Left lung (tissue), 10 donors: ENCODE measurements around the gene SERPINE3. TPM values are rescaled to one million over a fixed set of nuclear protein-coding genes. Genes with fewer than 3 reads are reported as not detected.

ENCODE experiments used
- ATAC-seq: fragments of 200-7000 bp; cut with Tn5 transposase; one replicate; pipeline ENCODE4 v1.9.1; 2020; ENCODE audit warnings: moderate library complexity
- DNase-seq, 4 donors: peaks; one replicate each; pipeline ENCODE4 v3.0.0-alpha.2; 2013 to 2020
- H3K27ac ChIP-seq, 2 donors: fragments of 200-600 bp; sonication (generic) in 1 of 2; one replicate each; pipeline versions ENCODE4 v1.5.0 to v1.8.0; 2020 to 2021
- H3K27me3 ChIP-seq, 2 donors: fragments of 200-600 bp; sonication (generic) in 1 of 2; one replicate each; pipeline versions ENCODE4 v1.5.0 to v1.8.0; 2020 to 2021
- H3K36me3 ChIP-seq, 2 donors: fragments of 200-600 bp; sonication (generic) in 1 of 2; one replicate each; pipeline versions ENCODE4 v1.5.0 to v1.8.0; 2020 to 2021
- H3K4me1 ChIP-seq, 2 donors: fragments of 200-600 bp; one replicate each; pipeline ENCODE4 v1.8.0; 2021
- H3K4me3 ChIP-seq, 2 donors: fragments of 200-600 bp; sonication (generic) in 1 of 2; one replicate each; pipeline versions ENCODE4 v1.5.0 to v1.8.0; 2020 to 2021; ENCODE audit warnings: mild to moderate bottlenecking in 1 of 2
- H3K9me3 ChIP-seq, 2 donors: fragments of 200-600 bp; sonication (generic) in 1 of 2; one replicate each; pipeline versions ENCODE4 v1.5.0 to v1.8.0; 2020 to 2021
- CTCF ChIP-seq, 2 donors: fragments of 200-600 bp; sonication (generic) in 1 of 2; IDR thresholded peaks; one replicate each; pipeline versions ENCODE4 v1.5.0 to v1.8.0; 2021; ENCODE audit warnings: antibody characterized with exemption in 2 of 2
- intact Hi-C, 2 donors: fragments of 100-400 bp; cut with DNase I; formaldehyde crosslinking; loops; one replicate each; pipeline versions ENCODE4 v1.11.2 to v1.14.2; 2022
- polyA plus RNA-seq, 6 donors: library from polyadenylated mRNA; unstranded; fragments of 120-200 nt; gene quantifications; one replicate each; pipeline ENCODE4 v1.2.1, GENCODE V29; 2013; ENCODE audit not compliant: insufficient read length in 6 of 6
- total RNA-seq, 2 donors: library from RNA; stranded (reverse); fragmentation: NEBNext Ultra II Directional; extraction: Animal tissue kit (Norgen Biotek cat#: 25700); gene quantifications; one replicate each; pipeline ENCODE4 v1.2.1, GENCODE V29; 2021
- donor health status: DM: no; HTN: yes; CAD: no.
- donor health status: DM: no; HTN: no; CAD: no.

Gene SERPINE3
- total and polyA plus RNA-seq, 8 donors, result 0.52 to 1.2 (median 0.95) TPM; not detected in 2

GRCh38 chr13:51303063-51303552, 36.4 kb upstream of the SERPINE3 start:
- no peaks in the 10 kb centered on the region for H3K27me3 ChIP-seq
- no peak for TF ChIP-seq CTCF (IDR thresholded peaks at IDR 0.05)
- ATAC-seq (no peak), DNase-seq (no peak)
- H3K4me3 ChIP-seq, result no peak overlapping the region
- no peaks in the 10 kb centered on the region for H3K9me3 ChIP-seq
- H3K4me1 ChIP-seq, result no peaks in the 10 kb centered on the region
- intact Hi-C loops, result no loop called here
- no peak overlapping the region for H3K27ac ChIP-seq
- no peaks in the 10 kb centered on the region for H3K36me3 ChIP-seq

GRCh38 chr13:51303882-51304281, 35.6 kb upstream of the SERPINE3 start:
- TF ChIP-seq CTCF (IDR thresholded peaks at IDR 0.05), result no peak
- Histone ChIP-seq H3K9me3 (no peaks in the 10 kb centered on the region), H3K27ac (no peak overlapping the region), H3K4me1 (no peaks in the 10 kb centered on the region), H3K4me3 (no peak overlapping the region), H3K36me3 (no peaks in the 10 kb centered on the region), H3K27me3 (no peaks in the 10 kb centered on the region)
- intact Hi-C loops, result no loop called here
- no peak for ATAC-seq
- no peak for DNase-seq

GRCh38 chr13:51305271-51305967, 34.1 kb upstream of the SERPINE3 start:
- ATAC-seq (no peak), DNase-seq (peak in 1 of 4 donors; percentile 3)
- intact Hi-C loops, result no loop called here
- no peak for TF ChIP-seq CTCF (IDR thresholded peaks at IDR 0.05)
- no peaks in the 10 kb centered on the region for H3K4me1 ChIP-seq
- no peaks in the 10 kb centered on the region for H3K27me3 ChIP-seq
- no peak overlapping the region for H3K4me3 ChIP-seq
- no peaks in the 10 kb centered on the region for H3K9me3 ChIP-seq
- H3K27ac ChIP-seq, result no peak overlapping the region
- H3K36me3 ChIP-seq, result no peaks in the 10 kb centered on the region

DNA sequence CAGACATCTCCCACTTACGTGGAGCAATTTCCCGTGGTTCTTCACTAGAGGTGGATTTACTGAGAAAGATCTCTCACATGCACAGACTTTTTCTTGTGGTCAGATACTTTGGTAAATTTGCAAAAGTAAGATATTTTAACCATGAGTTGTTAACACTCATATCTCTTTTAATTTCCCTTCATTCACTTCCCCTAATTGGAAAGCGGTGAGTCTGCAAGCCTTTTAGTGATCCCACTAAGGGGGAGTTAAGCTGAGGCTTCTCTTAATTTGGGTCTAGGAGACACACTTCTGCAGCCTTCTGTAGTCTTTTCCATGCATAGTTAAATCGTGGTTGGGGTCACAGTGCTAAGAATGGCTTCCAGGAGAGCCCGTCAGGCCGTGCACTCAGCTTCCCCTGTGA, 30.7 kb upstream of the SERPINE3 start:
- no peaks in the 10 kb centered on the region for H3K27me3 ChIP-seq
- DNase-seq (no peak), ATAC-seq (no peak)
- H3K36me3 ChIP-seq, result no peaks in the 10 kb centered on the region
- H3K4me3 ChIP-seq, result no peak overlapping the region
- no peaks in the 10 kb centered on the region for H3K9me3 ChIP-seq
- intact Hi-C loops, result no loop called here
- H3K4me1 ChIP-seq, result no peaks in the 10 kb centered on the region
- H3K27ac ChIP-seq, result no peak overlapping the region
- TF ChIP-seq CTCF (IDR thresholded peaks at IDR 0.05), result no peak

GRCh38 chr13:51311231-51311630, 28.3 kb upstream of the SERPINE3 start:
- Histone ChIP-seq H3K9me3 (no peaks in the 10 kb centered on the region), H3K4me3 (no peak overlapping the region), H3K27ac (no peak overlapping the region), H3K4me1 (no peaks in the 10 kb centered on the region), H3K36me3 (no peaks in the 10 kb centered on the region), H3K27me3 (no peaks in the 10 kb centered on the region)
- no peak for ATAC-seq
- intact Hi-C loops, result no loop called here
- no peak for DNase-seq
- no peak for TF ChIP-seq CTCF (IDR thresholded peaks at IDR 0.05)
